ENCODE data around the gene KDM4B. TPM values are rescaled to one million over a fixed set of nuclear protein-coding genes. Genes with fewer than 3 reads are reported as not detected.
A peak's percentile ranks its signal among the peaks of the same experiment; 100 is the strongest.

Gene KDM4B
- total RNA-seq, 1 donor from 2014 or later = 25.8 TPM

GRCh38 chr19:5120321-5120720, 151.4 kb downstream of the KDM4B start:
- no peak for DNase-seq (ENCODE audit: low read depth)

- DNase-seq (ENCODE audit: low read depth) = no peak
These were observed 151.9 kb downstream of the KDM4B start for GRCh38 chr19:5120833-5121232.

GRCh38 chr19:5121266-5122120, 152.6 kb downstream of the KDM4B start:
- no peak for DNase-seq (ENCODE audit: low read depth)

GRCh38 chr19:5122121-5122400, 153.1 kb downstream of the KDM4B start:
- no peak for DNase-seq (ENCODE audit: low read depth)

- no peak for DNase-seq (ENCODE audit: low read depth)
These were observed 153.9 kb downstream of the KDM4B start for GRCh38 chr19:5122671-5123409.

- DNase-seq (ENCODE audit: low read depth) = no peak
These were observed 154.7 kb downstream of the KDM4B start for GRCh38 chr19:5123646-5124045.

GRCh38 chr19:5124111-5124855, 155.4 kb downstream of the KDM4B start:
- DNase-seq (ENCODE audit: low read depth) = no peak

- no peak for DNase-seq (ENCODE audit: low read depth)
These were observed 156.5 kb downstream of the KDM4B start for GRCh38 chr19:5125376-5125775.

- no peak for DNase-seq (ENCODE audit: low read depth)
These were observed 157.0 kb downstream of the KDM4B start for GRCh38 chr19:5125797-5126497.

- no peak for DNase-seq (ENCODE audit: low read depth)
These were observed 157.7 kb downstream of the KDM4B start for GRCh38 chr19:5126498-5127223.

GRCh38 chr19:5127717-5128116, 158.8 kb downstream of the KDM4B start:
- no peak for DNase-seq (ENCODE audit: low read depth)

- peak; percentile 10 for DNase-seq (ENCODE audit: low read depth)
These were observed 159.5 kb downstream of the KDM4B start for GRCh38 chr19:5128251-5128935.

GRCh38 chr19:5128936-5129389, 160.1 kb downstream of the KDM4B start:
- no peak for DNase-seq (ENCODE audit: low read depth)

- no peak for DNase-seq (ENCODE audit: low read depth)
These were observed 160.8 kb downstream of the KDM4B start for GRCh38 chr19:5129691-5130090.

- no peak for DNase-seq (ENCODE audit: low read depth)
These were observed 161.6 kb downstream of the KDM4B start for GRCh38 chr19:5130371-5131030.

GRCh38 chr19:5131031-5131505, 162.2 kb downstream of the KDM4B start:
- DNase-seq (ENCODE audit: low read depth) = no peak

- no peak for DNase-seq (ENCODE audit: low read depth)
These were observed 162.7 kb downstream of the KDM4B start for GRCh38 chr19:5131506-5132205.

GRCh38 chr19:5132206-5132560, 163.3 kb downstream of the KDM4B start:
- no peak for DNase-seq (ENCODE audit: low read depth)

Data from myocyte (in vitro differentiated cells).